GM18502 (cell line): ENCODE results near the gene GPBP1.
A peak's percentile ranks its signal among the peaks of the same experiment; 100 is the strongest.
"Not testable (repeated sequence)": the region's sequence is repeated elsewhere in the genome, so short reads cannot be mapped to it uniquely, and the experiment has no call there.

Experiments
- ATAC-seq: cut with Tn5 transposase; IDR thresholded peaks from one replicate; pipeline ENCODE4 v1.9.1; 2021; ENCODE audit warnings: mild to moderate bottlenecking; ENCODE audit not compliant: unreplicated experiment, poor library complexity

The GPBP1 gene

GRCh38 chr5:57173319-57174127, at the start of gene GPBP1:
TSS of gene GPBP1 (plus strand) at chr5:57174059. CDS start at chr5:57214131, 40,072 bp downstream.
- ATAC-seq, result peak; percentile 69

GRCh38 chr5:57128325-57128724, 45.5 kb upstream of the GPBP1 start:
- no peak for ATAC-seq

- ATAC-seq, result no peak
Observed at GRCh38 chr5:57133574-57133973, 40.3 kb upstream of the GPBP1 start.

GRCh38 chr5:57137401-57137800, 36.5 kb upstream of the GPBP1 start:
- no peak for ATAC-seq

GRCh38 chr5:57152316-57152715, 21.5 kb upstream of the GPBP1 start:
- ATAC-seq, result no peak

GRCh38 chr5:57155033-57155432, 18.8 kb upstream of the GPBP1 start:
- no peak for ATAC-seq

- no peak for ATAC-seq
Observed at GRCh38 chr5:57157131-57157530, 16.7 kb upstream of the GPBP1 start.

- no peak for ATAC-seq
Observed at GRCh38 chr5:57157666-57158065, 16.2 kb upstream of the GPBP1 start.

- no peak for ATAC-seq
Observed at GRCh38 chr5:57163553-57164006, 10.3 kb upstream of the GPBP1 start.

GRCh38 chr5:57164124-57164523, 9.7 kb upstream of the GPBP1 start:
- ATAC-seq, result no peak

- ATAC-seq, result not testable (repeated sequence)
Observed at GRCh38 chr5:57165171-57165570, 8.7 kb upstream of the GPBP1 start.

GRCh38 chr5:57166276-57166675, 7.6 kb upstream of the GPBP1 start:
- ATAC-seq, result peak; percentile 81

- no peak for ATAC-seq
Observed at GRCh38 chr5:57167201-57167600, 6.7 kb upstream of the GPBP1 start.

- not testable (repeated sequence) for ATAC-seq
Observed at GRCh38 chr5:57170116-57170515, 3.7 kb upstream of the GPBP1 start.

GRCh38 chr5:57171816-57172465, 1.9 kb upstream of the GPBP1 start:
- no peak for ATAC-seq

GRCh38 chr5:57172466-57173318, 1.2 kb upstream of the GPBP1 start:
- no peak for ATAC-seq

- peak; percentile 2 for ATAC-seq
Observed at GRCh38 chr5:57174128-57174889, 450 bp downstream of the GPBP1 start.

- no peak for ATAC-seq
Observed at GRCh38 chr5:57174890-57175510, 1.1 kb downstream of the GPBP1 start.

- ATAC-seq, result no peak
Observed at GRCh38 chr5:57175551-57176309, 1.9 kb downstream of the GPBP1 start.
